NCI-H2227 (cell line): ENCODE data around the gene RBMXL2.

Experiments used
- DNase-seq: peaks from one replicate; lab custom pipeline; 2025; ENCODE audit not compliant: unreplicated experiment; lab: John Stamatoyannopoulos, UW

Gene RBMXL2

DNA sequence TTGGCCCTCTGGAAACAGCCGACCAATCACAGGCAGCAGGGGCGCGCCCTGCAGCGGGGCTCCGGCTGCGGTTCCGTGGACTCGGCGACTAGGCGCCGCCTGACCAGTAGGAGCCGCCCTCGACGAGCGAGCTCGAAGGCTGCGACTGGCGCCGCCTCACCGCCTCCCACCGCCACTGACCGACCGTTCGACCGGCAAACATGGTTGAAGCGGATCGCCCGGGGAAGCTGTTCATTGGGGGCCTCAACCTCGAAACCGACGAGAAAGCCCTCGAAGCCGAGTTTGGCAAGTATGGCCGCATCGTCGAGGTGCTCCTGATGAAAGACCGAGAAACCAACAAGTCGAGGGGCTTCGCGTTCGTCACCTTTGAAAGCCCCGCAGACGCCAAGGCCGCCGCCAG lies at the start of gene RBMXL2:
TSS of gene RBMXL2 (plus strand) at position 78 of the 400 bp plus-strand sequence. CDS start at position 201, 123 bp downstream.
- DNase-seq = no peak

DNA sequence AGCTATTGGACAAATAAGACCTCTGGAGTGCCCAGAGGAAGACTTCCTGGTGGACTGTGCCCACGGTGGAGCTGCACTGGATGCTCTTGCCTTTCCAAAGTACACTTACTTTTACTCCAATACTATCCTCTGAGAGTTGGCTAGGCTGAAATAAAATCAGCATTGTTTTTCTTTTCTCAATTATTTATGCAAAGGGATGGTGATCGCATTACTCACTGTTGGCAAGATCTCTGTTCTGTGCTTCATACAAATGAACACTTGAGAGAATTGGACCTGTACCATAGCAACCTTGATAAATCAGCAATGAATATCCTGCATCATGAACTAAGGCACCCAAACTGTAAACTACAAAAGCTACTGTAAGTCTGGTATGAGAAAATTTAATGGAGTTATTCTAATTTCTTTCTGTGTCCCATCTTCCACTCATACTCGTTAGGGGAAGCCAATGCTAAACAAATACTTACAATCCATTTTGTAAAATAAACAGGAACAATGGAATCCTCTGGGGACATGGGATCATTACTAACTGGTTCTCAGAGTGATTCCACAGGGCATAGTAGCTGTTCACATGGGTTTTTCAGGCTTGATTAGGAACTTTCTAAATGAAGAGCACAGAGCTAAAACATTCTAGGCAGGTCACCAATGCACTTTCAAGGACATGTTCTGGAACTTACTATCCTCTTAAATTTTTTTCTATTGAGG lies 42.2 kb upstream of the RBMXL2 start:
- no peak for DNase-seq

DNA sequence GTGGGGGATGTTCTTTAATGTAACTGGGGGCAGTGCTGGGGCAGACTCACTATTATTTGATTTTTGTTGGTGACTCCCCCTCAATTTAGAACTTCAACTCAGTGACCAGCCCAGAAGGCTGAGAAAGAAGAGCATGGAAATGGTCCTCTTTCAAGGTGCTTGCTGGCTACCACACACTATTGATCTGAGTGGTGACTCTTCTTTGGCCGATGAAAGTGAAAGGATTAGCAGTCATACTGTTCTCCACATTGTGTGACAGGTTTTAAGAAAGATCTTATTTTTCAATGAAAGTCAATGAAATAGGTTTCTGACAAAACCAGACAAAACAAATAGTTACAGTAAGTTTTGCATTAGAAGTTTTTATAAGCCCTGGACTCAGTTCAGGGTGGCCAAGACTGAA lies 38.6 kb upstream of the RBMXL2 start:
- DNase-seq = no peak

DNA sequence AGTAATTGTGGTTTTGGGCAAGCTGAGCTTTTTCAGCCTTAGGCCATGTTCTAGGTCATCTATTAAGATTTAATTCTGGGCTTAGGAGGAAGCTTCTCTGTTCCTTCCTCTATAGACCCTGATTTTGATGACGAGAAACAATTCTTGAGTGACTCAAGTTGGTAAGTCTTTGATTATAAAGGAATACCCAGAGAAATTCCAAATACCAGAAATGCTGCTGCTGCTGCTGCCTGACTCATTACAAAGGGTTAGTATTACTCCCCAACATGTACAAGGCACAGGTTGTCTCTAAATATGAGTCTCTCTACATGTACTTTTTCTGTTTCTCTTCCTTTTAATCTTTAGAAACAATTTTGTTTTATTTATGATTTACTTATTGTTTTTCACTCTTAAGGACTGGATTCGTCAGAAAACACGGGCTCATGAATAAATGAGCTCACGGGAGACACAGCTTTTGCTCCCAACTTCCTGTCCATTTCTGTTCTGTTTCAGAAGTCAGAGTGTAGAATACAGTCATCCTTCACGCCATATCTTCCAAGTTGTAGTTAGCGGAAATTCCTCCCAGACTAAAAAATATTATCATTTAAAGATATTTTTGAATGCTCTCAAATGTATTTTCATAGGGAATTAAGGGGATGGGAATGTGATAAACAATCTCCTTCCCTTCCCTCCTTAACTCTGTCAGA lies 31.8 kb upstream of the RBMXL2 start:
- DNase-seq = no peak

DNA sequence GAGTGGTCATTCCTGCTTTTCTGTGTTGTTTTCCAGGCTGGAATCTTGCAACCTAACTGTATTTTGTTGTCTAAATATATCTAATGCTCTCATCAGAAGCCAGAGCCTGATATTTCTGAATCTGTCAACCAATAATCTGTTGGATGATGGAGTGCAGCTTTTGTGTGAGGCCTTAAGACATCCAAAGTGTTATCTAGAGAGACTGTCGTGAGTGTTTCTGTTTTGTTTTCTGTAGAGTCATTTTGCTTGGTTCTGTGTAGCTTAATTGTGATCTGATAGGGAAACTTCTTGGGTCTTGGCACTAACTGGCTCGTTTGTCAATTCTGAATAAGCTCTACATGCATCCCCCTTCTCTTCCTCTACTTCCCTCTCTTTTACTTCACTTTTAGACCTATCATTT lies 31.2 kb upstream of the RBMXL2 start:
- no peak for DNase-seq

DNA sequence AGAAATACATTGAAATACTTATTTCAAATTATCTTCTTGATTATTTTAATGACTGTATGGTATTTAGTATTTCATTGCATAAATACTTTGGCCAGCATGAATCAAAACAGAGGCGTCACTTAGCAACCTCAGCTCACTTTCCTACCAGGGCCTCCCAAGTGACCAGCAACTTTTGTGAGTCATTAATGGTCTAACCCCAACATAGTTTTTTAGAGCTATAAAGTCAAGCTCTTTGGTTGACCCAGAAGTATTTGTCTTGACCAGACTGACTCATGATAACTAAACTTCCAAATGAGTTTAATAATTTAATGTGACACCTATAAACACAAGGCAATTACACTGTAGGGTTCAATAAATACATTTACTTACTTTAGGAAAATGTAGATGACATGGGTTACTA lies 27.9 kb upstream of the RBMXL2 start:
- DNase-seq = no peak

DNA sequence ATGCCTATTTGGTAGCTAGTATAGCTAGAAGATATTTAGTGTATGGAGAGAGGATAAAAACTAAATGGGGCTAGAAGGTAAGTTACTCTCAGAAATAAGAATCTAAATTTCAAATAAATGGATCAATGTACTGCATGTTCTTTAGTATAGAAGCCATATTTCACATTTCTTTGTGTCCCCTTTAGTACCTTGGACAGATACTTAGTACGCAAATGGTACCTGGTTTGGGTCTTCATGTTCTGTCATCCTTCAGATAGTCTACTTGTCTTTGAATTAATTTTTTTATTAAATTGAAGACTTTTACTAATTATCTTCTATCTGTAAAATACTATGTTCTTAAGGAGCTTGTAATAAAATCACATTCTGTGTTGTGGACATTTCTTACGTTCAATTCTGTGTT lies 26.3 kb upstream of the RBMXL2 start:
- DNase-seq = no peak

DNA sequence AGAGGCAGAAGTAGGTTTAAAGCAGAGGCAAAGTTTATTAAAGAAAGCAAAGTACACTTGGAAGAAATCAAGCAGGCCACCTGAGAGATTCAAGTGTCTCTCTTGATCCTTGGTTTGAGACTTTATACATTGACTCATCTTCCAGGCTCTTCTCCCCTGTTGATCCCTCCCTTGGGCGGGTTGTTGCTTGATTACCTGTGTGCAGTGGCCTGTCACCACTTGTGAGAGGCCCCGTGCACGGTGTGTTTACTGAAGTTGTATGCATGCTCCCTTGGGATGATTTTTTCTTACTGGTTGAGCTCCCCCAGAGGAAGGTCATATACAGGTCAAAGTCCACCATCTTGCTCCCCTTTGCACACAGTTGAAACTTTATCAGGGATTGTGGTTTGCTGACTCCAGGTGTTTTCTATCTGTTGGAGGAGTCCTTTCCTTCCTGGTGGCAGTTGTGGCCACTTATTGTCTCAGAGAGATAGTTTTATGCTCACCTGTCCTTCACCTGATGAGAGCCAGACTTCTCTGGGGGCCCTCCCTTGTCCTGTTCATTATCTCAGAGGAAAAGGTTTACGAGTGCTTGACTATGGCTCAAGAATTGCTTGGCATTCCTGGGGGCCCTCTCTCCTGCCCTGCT lies 16.3 kb upstream of the RBMXL2 start:
- DNase-seq = no peak

DNA sequence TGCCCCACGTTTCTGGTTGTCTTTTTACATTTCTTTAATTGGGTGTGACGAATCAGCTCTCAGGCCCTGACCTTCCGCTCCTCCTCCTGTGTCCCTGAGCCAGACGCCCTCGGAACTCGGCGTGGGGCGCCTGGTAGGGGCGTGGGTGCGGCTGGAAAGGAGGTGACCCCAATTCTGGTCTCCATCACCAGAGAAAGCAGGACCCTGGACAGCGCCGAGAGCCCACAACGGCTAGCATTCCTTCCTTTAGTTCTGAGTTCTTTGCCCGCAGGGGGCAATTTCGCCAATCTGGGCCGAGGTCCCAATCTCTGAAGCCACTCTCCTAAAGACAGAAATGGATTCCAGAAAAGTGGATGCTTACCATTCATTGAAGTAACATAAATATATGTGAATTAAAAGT lies 11.7 kb upstream of the RBMXL2 start:
- DNase-seq = no peak

DNA sequence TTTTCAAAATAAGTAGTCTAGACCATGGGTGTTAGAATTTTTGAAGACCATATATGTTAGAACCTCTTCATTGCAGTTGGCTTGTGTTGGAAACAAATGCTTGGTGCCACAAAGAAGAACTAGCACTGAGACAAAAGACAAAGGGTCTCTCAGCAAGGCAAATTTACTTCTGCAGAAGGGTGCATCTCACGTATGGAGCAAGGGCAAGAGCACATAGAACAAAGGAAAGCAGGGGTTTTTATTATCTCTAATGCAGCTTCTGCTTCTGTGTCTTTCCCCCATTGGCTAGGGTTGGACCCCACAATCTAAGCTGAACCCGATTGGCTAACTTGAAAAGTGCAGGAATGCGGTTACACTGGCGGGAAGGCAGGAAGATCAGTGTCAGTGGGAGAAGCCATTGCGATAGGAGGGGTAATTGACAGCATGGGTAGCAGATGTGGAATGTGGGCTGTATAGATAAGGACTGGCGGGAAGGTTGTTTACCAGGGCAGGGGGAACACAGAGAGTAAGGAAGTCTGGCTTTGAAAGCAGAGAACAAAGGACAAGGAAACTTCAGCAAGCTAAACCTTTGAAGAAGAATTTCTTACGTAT lies 9.2 kb upstream of the RBMXL2 start:
- DNase-seq = no peak

DNA sequence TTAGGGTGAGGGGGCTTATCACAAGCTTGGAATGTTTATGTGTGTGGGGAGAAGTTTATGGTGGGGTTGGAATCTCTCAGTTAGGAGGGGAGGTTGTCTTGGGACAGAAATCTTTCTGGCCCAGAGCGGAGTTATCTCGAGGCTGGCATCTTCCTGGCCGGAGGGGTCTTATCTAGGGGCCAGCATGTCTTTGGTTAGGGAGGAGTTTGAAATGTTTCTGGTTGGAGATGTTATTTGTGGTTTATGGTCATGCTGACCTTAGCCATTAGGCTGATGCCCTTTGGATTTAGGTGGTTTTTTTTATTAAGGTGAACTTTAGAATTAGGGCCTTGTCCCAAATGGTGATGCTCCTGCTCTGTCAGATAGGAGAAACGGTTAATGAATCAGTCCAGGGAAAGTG lies 7.9 kb upstream of the RBMXL2 start:
- DNase-seq = no peak

DNA sequence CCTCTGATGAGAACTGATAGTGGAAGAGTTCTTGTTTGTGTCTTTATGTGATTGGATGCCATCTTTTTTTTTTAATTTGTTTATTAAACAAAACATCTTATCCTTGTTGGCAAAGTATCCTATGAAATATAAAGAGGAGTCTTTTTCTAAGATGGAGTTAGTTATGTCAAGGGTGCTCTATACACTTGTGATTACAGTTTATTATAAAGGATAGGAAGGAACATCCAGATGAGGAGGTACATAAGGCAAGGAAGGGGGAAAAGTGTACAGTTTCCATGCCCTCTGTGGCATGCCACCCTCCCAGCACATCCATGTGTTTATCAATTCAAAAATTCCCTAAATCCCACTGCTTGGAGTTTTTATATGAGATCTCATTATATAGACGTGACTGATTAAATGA lies 7.4 kb upstream of the RBMXL2 start:
- DNase-seq = no peak

DNA sequence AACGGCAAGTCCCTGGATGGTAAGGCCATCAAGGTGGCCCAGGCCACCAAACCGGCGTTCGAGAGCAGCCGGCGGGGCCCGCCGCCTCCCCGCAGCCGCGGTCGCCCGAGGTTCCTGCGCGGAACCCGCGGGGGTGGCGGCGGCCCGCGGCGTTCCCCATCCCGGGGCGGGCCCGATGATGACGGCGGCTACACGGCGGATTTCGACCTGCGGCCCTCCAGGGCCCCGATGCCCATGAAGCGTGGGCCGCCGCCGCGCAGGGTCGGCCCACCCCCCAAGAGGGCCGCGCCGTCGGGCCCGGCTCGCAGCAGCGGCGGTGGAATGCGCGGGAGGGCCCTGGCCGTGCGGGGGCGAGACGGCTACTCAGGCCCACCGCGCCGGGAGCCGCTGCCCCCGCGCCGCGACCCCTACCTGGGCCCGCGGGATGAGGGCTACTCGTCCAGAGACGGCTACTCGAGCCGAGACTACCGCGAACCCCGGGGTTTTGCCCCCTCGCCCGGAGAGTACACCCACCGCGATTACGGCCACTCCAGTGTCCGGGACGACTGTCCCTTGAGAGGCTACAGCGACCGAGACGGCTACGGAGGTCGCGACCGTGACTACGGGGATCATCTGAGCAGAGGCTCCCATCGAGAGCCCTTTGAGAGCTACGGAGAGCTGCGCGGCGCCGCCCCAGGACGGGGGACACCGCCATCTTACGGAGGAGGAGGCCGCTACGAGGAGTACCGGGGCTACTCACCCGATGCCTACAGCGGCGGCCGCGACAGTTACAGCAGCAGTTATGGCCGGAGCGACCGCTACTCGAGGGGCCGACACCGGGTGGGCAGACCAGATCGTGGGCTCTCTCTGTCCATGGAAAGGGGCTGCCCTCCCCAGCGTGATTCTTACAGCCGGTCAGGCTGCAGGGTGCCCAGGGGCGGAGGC lies 792 bp downstream of the RBMXL2 start:
- DNase-seq = no peak

DNA sequence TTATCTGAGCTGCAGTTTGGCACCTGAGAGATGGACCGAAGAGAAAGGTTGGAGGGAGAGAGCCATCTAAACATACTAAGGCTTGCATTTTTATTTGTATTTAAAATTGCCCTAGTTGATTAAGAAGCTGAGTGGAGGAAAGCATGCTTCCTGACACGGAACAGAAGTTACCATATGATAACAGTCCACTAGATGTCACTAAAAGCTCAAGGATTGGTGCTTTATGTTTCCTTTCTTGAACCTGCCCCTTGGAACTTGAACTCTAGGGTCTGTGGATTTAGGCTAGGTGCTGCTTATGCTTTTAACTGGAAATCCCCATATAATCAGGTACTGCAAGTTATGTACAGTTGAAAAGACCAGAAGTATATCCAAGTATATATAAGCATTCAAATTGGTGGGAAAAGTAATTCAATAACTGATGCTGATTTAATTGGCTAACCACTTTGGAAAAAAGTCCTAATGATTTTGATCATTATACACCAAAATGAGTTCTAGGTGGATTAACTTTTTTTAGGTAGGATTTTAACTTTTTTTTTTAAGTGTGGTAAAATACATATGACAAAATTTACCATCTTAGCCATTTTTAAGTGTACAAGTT lies 9.5 kb downstream of the RBMXL2 start:
- DNase-seq = peak; percentile 46

DNA sequence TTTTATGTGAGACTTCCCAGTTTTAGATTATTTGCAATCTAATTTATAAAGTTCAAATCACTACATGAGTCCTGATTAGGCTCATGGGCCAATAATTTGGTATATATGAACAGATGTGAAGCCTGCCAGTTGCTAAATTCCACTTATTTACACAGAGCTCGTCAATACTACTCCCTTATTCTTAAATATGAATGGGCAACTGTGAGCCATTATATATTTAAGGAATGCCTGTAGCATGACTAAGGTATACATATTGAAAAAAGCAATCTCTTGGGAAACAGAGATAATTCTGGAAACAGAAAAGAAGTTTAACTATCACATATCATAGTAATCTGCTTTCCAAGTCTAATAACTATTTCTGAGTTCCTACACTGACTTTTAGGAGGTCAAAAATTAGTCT lies 27.0 kb downstream of the RBMXL2 start:
- no peak for DNase-seq

DNA sequence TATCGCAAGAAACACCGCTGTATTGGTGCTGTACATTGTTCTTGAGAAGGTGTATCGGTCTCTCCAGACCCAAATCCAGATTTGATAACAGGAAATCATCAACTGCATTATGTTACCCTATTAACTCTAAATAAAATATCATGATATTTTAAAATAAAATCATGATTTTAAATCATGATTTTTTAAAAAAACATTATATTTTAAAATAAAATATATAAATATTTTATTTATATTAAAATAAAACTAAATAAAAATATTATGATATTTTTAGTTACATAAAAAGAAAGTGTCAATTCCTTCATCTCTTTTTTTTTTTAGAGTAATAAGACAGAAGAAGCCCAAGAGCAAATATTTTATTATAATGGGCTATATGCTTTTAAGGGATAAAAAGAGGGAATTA lies 27.6 kb downstream of the RBMXL2 start:
- DNase-seq = no peak

DNA sequence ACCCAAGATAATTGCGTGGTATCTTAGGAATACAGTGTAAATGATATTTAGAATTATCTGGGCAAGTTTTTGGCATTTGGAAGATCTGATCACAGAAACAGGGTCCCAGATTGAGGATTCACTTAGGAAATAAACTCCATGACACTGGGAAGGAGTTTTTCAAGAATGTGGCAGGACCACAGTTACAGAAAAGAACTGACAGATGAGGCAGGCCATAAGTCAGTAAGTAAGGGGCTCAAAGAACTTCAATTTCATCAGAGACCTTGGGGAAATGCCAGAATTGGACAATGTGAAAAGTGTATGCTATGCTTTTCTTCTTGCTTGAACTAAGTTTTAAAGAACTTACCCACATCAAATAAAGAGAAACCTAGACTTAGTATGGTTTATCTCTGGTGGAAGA lies 49.3 kb downstream of the RBMXL2 start:
- DNase-seq = no peak
